ENCODE results near the gene SIX3.

The SIX3 gene

DNA sequence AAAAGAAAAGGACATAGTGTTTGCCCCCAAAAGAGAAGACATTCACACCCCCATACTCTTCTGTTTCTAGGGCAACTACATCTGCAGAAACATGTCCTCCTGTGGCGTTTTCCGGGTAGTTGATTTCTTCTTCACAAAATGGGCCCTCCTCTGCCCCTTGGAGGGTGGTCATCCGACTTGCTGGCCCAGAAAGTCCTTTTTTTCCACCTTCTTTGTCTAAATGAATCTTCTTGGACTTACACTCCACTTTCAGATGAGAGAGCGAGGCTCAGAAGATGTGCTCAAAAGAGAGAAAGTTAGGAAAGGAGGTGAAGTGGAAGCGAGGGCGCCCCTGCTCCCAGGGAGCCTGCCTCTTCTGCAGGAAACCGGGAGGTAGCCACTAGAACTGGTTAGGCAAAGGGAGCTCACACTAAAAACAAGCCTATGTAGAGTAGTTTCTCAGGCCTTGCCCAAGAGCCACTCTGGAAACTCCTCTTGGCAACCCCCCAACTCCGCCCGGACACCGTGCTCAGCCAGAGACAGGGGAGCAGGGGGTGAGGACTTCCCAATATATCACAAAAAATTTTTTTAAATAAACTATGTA, 10.2 kb upstream of the SIX3 start:
- DNase-seq: no peak

DNA sequence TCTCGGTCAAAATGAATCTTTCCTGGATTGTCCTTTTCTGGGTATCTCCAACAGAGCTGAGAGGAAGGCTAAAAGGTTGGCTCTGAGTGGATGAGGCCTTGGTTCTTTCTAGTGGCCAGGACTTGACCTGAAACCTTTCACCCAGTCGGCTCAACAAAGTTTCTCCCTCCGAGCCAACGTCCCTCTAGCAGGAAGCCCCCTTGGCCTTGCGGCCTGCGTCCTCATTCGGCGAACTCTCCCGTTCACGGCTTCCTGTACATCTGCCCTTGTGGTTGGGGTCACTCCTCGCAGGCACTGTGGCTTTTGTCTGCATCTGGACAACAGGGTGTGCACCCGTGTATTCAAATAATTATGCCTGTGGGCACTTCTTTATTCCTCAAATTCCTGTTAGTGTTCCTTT, 9.4 kb upstream of the SIX3 start:
- no peak for DNase-seq

DNA sequence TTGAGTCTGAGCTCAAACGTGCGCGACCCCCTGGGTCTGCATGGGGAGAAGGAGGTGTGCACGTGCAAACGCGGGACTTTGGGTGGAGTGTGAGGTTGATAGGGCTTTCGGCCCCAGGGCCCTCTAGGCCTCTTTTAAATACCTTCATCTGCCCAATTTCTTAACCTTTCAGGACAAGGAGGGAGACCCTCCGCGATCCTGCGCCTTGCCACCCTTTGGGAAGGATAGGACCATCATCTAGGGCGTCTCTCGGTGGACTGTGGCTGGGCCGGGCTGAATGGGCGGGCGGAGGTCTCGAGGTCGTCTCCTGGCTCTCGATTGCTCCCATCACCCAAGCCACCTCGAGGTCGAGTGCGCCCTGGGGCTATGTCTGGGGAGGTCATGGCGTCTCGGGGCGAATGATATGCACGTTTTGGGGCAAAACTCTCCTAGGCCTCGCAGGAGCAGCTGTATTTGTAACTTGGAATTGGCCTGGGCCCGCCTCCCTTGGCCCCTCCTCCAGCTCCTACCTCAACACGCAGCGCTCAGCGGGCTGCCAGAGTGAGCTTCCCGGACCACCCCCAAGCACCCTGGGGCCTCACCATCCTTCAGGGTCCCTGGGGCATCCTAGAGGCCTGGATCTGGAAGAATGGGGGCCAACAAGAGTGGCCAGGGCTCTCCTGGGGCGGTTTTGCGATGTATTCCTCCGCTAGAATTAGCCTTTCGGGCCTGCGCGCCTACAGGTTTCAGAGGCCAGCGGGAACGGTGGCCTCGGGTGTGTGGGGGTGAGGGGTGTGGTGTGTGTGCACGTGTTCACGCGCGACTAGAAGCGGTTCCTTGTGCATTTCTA, 8.7 kb upstream of the SIX3 start:
- no peak for DNase-seq

DNA sequence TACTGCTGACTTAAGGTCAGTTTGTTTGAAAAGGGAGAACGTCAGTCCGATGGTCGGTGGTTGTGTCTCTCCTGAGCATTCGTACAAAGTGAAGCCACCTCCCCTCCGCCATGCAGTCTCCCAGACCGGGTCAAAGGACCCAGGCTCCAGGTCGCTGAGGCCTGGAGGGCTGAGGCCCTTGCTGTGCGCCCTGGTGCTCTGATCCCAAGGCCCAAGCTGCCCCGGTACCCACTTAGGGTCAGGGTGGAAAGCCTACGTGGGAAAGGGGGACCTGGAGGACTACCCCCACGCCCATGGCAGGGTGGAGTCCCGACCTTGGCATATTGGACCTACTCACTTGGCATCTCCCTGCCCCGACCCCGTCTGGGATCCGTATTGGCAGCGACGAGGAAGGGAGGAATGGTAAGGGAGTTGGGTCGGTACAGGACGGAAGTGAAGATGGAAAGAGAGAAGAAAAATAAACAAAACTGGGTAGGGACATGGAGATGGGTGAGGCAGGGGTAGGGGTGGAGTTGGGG, 8.0 kb upstream of the SIX3 start:
- no peak for DNase-seq

DNA sequence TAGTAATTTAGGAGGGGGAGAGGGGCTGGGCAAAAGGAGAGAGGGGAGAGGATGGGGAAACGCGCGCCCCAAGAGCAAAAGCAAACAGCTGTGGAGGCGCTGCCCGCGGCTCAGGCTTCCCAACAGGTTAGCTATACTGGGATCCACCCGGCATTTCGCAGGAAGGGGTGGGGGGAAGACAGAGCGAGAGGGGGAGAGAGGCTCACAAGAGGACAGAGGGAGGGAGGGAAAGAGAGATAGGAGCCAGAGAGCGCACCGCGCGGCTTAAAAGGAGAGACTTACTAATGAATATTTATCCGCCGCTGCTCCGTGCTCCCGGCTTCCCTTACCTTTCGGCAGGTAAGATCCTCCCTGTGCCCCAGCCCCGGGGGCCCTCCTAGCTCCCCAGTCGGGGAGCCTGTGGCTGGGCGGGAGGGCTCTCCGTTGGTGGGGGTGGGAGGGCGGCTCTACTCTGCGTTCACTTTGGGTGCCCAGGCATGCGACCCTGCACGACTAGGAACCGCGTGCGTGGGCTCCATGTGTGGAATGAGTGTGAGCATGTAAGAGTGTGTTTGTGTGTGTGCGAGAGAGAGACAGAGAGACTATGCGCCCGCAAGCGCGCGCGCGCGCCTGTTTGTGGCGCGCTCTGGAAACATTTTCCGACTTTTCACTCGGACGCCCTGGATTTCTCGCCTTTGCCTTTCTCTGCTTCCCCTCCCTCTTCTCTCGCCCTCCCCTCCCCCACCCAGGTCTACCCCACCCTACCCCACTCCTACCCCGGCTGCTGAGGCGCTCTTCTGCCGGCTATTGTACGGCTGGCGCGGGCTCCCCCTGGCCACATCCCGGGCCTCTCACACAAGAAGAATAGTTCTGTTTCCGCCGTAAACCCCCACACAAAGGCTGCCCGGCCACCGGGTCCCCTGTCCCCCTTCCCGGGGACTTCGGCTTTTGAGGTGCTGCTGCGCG, 7.2 kb upstream of the SIX3 start:
- no peak for DNase-seq

DNA sequence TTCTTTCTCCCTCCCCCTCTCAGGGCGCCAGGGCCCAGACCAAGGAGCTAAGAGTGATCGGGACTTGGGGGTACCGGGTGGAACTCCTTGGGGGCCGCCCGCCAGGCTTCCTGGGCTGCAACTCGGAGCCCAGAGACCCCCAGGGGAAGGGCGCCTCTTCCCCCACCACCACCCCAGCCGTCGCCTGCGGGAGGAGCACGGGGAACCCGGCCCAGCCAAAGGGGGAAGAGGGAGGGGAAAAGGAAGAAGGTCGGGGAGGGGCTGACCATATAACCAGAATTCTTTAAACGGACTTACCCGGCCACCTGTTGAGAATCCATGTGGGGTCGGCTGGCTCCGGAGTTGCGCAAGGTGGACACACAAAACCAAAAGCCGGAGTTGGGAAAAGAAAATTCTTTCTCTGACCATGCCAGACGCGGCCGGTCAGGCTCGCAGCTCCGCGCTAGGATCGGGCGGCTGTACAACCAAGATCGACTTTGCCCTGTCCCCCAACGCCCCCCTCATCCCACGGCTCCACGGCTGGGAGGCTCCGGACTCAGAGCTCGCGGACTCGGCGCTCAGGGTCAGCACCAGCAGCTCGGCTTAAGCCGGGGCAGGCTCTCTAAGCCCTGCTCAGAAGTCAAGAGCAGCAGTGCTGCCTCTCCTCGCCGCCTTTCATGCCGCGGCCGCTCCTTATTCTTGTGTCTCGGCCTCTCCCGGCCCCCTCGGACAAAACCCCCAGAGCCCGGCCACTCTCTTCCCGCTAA, 6.3 kb upstream of the SIX3 start:
- DNase-seq: no peak

DNA sequence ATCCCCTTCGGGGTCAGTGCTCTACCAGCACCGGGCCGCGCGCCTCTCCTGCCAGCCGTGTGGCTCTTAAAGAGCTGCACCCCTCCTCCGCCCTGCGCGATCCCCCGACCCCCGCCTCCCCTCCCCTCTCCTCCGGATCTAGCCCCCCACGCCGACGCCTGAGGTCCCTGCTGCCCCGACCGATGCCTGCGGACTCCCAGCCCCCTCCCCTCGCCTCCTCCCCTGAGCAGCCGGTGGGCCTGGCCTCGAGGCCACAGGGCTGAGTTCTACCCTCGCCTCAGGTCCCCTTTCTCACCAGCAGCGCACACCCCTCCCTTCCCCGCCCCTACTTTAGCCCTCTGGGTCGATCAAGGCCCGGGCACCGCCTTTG, 5.8 kb upstream of the SIX3 start:
- DNase-seq: no peak

DNA sequence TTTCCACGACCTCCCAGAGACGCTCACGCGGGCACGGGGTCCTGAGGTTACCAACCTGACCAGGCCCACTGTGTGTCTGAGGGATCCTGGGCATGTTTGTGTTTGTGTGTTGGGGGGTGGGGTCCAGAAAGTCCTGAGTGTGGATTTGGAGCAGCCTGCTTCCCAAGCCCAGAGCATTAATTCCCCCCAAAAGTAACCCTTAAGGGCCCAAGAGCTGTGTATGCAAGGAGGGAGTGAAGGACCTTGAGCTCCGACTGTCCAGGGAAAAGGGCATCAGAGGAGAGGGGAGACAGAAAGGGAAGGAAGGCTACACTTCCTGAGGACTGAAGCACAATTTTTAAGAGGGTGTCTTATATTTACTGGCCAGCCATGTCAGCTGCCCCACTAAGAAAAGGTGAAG, 5.2 kb upstream of the SIX3 start:
- DNase-seq: no peak

DNA sequence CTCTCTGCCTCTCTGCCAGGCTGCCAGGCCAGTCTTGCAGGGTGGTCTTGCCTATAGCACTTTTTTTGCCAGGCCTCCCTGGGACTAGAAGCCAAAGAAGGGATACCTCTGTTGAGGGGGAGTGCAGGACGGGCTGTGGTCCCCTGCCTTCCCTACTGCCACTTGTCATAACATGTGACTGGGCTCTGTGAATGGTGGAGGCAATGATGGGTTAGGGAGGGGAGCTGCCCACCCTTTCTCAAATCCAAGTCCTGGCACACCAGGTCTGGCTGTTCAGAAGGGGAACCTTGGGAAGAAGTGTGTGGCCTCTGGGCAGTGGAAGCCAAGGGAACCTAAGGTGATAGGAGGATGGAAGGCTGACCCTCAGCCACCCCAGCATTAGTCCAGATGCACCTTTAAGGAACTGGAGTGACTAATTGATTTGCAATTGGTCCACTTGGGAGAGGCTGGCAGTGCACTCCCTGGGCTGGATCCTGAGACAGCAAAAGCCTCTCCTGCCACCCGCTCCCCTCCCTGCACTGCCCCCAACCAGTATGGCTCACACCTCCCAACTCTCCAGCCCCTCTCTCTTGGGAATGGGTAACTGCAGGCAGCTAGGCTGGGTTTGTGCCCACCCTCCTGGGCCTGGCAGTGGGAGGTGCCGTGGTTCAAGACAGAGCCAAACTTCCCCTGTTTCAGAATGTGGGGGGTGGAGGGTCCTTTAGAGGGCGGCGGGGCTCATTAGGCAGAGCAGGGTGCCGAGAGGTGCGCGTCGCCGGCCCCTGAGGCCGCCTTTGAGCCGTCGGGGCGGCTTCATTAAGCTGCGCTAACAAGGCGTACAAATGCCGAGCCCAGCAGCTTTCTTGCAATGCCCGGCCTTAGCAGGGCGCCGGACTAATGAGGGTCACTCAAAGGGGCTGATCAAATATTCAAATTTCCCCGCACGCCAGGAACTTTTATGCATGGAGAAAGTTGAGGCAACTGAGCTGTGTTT, 4.5 kb upstream of the SIX3 start:
- DNase-seq: no peak

DNA sequence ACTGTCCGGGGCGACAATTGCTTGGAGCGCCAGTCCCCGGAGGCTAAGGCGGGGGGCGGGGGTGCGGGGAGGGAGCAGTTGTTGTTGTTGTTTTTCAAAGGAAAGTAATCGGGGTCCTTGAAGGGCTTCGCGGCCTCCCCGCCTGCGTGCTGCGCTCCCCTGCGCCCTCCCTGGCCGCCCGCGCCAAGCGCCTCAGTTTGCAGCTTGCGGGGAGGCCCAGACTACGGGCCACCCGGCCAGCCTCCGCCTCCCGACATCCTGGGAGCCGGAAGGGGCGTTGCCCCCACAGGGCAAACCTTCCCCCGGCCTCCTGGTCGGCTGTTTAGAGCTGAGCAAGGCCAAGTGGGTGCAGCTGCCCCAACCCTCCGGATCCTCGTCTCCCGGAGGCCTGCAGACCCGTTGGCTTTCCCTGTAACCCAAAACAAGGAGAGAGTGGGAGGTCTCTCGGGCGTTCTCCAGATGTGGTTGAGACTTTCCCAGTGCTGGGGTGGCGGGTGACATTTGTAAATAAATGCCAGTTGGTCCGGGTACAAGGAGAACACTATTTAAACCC, 3.7 kb upstream of the SIX3 start:
- peak; percentile 61 for DNase-seq

DNA sequence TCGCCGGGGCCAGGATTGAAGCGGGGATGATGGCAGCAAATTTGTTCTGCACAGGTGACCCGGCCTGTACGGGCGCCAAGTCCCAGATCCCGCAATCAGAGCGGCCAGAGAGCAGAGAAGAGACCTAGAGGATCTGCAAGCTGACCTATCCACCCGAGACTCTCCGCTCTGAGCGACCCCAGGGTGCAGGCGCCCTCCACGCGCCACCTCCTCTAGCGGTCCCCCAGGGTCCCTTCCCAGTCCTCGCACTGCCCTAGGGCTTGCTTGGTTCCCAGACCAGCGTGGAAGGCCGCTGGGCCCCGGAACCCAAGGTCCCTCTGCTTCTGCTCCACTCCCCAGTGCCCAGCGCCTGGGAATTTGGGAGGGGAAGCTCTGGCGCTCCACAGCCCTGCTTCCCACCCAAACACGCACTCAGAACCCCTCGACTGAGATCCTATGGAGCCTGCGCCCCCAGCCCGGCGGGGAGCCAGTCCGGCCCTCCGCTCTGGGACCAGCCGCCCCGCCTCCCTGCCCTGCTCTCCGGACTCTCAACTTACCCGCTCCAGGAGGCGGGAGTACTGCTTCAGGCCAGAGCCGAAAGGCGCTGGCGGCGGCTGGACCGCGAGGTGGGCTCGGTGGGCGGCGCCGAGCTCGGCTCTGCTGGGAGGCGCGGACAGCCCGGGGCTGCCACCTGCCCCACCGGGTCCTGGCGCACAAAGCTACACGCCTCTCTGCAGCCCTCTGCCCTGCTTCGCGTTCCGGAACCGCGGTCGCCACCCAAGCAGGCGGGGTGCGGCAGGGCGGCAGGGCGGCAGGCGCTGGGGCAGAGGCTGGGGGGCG, 3.0 kb upstream of the SIX3 start:
- DNase-seq: no peak

DNA sequence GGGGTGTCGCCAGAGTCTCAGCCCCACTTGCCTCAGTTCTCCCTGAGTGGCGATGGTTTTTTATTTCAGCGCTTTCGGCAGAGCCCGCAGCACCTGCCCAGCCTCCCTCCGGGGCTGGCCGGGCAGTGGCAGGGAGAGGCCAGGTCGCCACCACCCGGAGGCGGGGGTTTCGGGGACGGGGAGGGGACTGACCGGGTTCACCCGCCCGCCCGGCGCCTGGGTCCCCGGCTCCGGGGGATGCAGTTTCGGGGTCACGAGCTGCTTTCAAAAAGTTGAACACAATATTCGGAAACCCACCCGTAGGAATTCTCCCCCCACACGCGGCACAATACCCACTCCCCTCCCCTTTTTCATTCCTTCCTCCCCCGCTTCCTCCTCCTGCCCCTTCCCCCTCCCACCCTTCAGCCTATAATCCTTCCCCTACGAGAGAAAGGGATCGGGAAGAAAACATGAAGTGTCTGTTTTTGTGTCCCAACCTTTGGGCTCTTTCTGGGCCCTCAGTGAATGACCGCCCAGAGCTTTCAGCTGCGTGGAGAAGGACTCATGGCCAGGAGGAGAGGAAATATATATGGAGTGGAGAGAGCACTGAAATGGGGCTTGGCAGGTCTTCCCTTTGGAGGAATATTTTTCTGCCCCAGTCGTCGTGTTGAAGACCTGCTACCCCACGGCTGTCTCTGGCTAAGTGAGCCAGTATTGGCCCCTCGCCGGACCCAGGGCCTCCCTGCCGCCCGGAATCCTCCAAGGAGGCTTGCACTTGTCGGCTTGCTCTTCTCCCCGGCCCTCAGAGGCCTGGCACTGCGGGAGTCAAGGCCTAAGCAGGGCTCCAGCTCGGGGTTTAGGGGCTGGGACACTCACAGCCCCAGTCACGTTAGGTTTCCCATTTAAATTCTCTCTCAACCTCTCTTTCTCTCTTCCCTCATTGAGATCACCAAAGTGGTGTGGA, 2.1 kb upstream of the SIX3 start:
- DNase-seq: no peak

- no peak for DNase-seq
Measured at GRCh38 chr2:44940049-44940494, 1.4 kb upstream of the SIX3 start.

DNA sequence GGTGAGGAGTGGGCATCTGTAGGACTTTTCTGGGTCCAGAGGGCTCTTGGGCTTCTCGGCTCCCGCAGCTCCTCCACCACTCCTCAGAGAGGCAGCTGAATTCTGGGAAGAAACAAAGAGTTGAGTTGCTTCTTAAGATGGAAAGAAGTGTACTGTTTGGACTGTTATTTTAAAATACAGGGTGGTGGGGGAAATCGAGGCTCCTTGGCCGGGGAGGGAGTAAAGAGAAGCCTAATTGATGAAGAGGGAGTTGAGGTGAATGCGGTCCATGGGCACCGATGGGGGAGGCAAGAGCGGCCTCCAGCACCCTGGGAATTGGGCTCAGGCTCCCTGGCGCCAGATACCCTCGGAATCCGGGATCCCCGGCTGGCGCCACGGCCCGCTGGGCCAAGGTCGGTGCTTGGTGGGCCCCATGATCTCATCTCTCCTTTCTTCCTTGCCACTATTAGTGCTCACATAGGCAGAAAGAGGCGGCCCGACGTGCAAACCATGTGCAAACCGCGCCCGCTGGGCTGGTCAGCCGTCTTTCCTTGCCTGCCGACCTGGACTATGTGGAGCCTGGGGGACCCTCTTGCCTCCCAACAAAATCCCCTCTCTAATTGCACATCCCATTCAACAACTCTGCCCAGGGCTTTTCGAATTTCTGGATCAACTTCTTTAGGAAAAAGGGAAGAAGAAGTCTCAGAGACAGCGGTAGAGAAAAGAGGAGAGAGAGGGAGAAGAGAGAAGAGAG, 604 bp upstream of the SIX3 start:
- DNase-seq: no peak

- no peak for DNase-seq
Measured at GRCh38 chr2:44942304-44943030, 965 bp downstream of the SIX3 start.

GRCh38 chr2:44943031-44943692, 1.7 kb downstream of the SIX3 start:
- DNase-seq: no peak

DNA sequence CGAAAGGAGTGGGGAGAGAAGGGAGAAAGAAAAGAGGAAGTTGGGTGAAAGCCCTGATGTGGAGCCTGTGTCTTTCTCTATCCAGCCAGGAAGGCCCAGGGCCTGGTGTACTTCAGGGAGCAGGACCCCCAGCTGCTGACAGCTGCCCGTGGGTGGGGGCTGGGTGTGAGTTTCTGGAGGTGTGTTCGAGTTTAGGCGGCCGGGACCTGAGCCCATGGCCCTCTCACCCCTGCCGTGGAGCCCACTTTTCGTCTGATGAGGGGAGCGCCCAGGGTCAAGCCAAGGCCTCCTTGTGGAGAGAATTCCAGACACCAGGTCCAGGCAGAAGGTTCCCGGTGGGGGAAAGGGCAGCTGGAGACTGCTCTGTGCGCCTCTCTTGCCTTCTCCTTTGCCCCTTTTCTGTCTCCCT, 2.2 kb downstream of the SIX3 start:
- DNase-seq: no peak
